Measurements from ENCODE around the gene MATCAP1. TPM values are rescaled to one million over a fixed set of nuclear protein-coding genes. Genes with fewer than 3 reads are reported as not detected.
A peak's percentile ranks its signal among the peaks of the same experiment; 100 is the strongest.

MATCAP1 gene
- total and polyA plus RNA-seq, 2 of the 8 experiments (the other 6 are each of a cell fraction or from before 2014, with no cell fraction given), result 22.9 to 27.5 TPM

DNA sequence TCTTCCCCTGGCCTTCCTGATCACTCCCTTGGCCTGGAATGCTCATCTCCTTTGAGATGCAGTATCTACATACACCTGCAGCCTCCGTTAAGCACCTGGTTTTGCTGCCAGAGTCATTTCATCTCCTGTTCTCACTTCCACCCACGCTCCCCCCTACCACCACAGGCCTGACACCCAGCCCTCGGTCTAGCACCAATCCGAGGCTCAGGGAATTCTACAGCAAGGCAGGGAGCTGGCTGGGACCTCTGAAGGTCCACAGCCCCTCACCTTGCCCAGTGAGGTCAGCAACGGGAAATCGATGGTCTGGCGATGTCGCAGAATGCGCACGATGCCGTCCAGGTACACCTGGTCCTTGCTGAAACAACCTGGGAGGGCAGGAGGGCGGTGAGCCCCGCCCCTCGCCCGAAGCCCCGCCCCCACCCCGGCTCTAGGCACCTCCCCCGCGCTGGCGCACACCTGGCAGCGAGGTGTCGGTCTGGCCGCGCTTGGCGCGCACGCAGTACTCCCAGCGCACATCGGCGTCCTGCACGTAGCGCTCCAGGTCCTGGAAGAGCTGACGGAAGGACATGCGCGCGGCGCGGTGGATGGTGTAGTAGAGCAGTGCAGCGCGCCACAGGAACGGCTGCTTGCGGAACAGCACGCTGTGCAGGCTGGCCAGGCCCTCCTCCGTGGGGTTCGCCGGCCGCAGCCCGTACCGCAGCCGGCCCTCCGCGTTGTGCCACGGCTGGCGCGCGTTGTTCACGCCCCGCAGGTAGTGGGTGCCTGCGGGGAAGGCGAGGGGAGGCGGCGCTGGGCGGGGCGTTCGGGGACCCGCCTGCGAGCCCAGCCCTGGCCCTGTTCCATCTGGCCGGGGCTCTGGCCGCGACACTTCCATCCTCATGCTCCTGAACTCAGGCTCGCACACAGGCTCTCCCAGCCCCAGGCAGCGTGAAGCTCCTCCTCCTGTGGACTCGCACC lies 5.7 kb downstream of the MATCAP1 start (continued):
- peak; percentile 67 for TF ChIP-seq KDM4A (IDR thresholded peaks at IDR 0.05; ENCODE audit: low read depth, low read length, severe bottlenecking)
- TF ChIP-seq SIN3A (conservative IDR thresholded peaks at IDR 0.05 in 1 of 2, IDR thresholded peaks at IDR 0.05 in 1 of 2; ENCODE audit: low read depth in 1 of 2, low read length in 2 of 2), result peak in 1 of 2 experiments; percentile 87; a peak in 2 of 4 replicates
- no peak for TF ChIP-seq POU5F1 (IDR thresholded peaks at IDR 0.05; ENCODE audit: low read depth, low read length)
- peak; percentile 62 for TF ChIP-seq ASH2L (IDR thresholded peaks at IDR 0.05; ENCODE audit: low read length)
- peak; percentile 76 for TF ChIP-seq TAF1 (IDR thresholded peaks at IDR 0.05; ENCODE audit: low read depth, low read length)
- TF ChIP-seq PHF8 (conservative IDR thresholded peaks at IDR 0.05; ENCODE audit: low read depth, low read length), result no peak
- TF ChIP-seq JUND (IDR thresholded peaks at IDR 0.05; ENCODE audit: low read length), result no peak
- TF ChIP-seq JUN (IDR thresholded peaks at IDR 0.05; ENCODE audit: low read depth, low read length), result no peak
- no peak for TF ChIP-seq POLR2A (IDR thresholded peaks at IDR 0.05; ENCODE audit: control extremely low read depth in 1 of 2, low read depth in 2 of 2, low read length in 2 of 2)
- TF ChIP-seq CTBP2 (IDR thresholded peaks at IDR 0.05; ENCODE audit: borderline replicate concordance, insufficient read depth, insufficient read length, low read length), result no peak
- TF ChIP-seq ZNF274 (IDR thresholded peaks at IDR 0.05; ENCODE audit: borderline replicate concordance, extremely low read depth, low read length), result no peak
- TF ChIP-seq SAP30 (IDR thresholded peaks at IDR 0.05; ENCODE audit: insufficient read depth, insufficient replicate concordance, low read length), result no peak
- peak; percentile 25; the same call in 1 of the 2 replicates for TF ChIP-seq SUZ12 (IDR thresholded peaks at IDR 0.05; ENCODE audit: low read length)
- TF ChIP-seq ATF2 (IDR thresholded peaks at IDR 0.05; ENCODE audit: low read length), result no peak
- TF ChIP-seq SP2 (IDR thresholded peaks at IDR 0.05; ENCODE audit: low read length), result no peak
- TF ChIP-seq, protein P1, sequence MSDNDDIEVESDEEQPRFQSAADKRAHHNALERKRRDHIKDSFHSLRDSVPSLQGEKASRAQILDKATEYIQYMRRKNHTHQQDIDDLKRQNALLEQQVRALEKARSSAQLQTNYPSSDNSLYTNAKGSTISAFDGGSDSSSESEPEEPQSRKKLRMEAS (IDR thresholded peaks at IDR 0.05), result peak; percentile 86
- TF ChIP-seq CBX8 (IDR thresholded peaks at IDR 0.05; ENCODE audit: borderline replicate concordance, low read depth, low read length), result no peak
- TF ChIP-seq BACH1 (IDR thresholded peaks at IDR 0.05; ENCODE audit: low read length), result 0 out of 2 replicates have a peak, but pooled peaks have one; percentile 18
- TF ChIP-seq CEBPB (IDR thresholded peaks at IDR 0.05; ENCODE audit: low read depth, low read length), result no peak
- TF ChIP-seq, protein P2, sequence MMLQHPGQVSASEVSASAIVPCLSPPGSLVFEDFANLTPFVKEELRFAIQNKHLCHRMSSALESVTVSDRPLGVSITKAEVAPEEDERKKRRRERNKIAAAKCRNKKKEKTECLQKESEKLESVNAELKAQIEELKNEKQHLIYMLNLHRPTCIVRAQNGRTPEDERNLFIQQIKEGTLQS (IDR thresholded peaks at IDR 0.05; ENCODE audit: insufficient read depth, low read depth, low read length), result no peak
- TF ChIP-seq RFX5 (IDR thresholded peaks at IDR 0.05; ENCODE audit: borderline replicate concordance, low read depth, low read length), result no peak
